CD1c-positive myeloid dendritic cell (primary cell): ENCODE results near the gene MGAT5.

Experiments used
- DNase-seq: peaks from one replicate; pipeline ENCODE4 v3.0.0-alpha.2; 2016; ENCODE audit errors: extremely low spot score

The MGAT5 gene

DNA sequence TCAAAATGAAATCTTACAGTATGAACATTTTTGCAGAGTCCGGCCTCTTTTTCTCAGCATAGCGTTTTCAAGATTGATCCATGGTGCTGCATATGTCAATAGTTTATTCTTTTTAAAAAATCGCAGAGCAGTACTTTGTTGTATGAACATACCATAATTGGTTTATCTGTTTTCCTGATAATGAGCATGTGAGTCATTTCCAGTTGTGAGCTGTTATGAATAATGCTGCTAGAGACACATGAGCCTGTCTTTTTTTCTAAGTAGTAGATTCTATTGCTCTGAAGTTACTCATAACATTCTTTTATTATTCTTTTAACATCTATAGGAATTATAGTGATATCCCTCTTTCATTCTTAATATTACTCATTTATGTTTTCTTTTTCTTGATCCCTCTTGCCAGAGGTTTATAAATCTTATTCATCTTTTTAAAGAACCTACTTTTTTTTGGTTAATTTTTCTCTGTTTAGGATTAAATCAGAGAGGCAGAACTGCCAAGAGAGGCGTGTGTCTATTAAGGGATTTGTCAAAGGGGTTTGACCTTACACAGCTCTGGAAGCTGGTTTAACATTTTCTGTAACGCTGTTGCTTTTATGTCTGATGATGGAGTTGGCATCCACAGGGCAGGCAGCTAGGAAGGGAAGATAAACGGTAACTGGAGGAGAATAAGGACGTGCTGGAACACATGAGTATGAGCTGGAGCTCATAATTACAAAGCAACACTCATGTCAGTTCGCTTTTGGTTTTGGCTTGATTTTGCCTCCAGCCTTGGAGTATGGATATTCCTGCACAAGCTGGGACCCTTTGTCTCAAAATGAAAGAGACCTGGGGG is 47.4 kb downstream of the MGAT5 start:
- no peak for DNase-seq

DNA sequence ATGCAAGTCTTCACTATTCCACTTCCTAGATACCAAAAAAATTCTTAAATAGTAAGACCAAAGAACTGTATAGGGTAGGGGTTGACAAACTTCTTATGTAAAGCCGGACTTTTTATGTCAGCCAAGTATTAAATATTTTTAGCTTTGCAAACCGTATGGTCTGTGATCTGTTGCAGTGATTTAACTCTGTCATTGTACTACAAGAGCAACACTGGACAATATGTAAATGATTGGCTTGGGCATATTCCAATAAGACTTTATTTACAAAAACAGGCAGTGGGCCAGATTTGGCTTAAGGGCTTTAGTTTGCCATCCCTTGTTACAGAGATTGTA is 48.0 kb downstream of the MGAT5 start:
- no peak for DNase-seq

DNA sequence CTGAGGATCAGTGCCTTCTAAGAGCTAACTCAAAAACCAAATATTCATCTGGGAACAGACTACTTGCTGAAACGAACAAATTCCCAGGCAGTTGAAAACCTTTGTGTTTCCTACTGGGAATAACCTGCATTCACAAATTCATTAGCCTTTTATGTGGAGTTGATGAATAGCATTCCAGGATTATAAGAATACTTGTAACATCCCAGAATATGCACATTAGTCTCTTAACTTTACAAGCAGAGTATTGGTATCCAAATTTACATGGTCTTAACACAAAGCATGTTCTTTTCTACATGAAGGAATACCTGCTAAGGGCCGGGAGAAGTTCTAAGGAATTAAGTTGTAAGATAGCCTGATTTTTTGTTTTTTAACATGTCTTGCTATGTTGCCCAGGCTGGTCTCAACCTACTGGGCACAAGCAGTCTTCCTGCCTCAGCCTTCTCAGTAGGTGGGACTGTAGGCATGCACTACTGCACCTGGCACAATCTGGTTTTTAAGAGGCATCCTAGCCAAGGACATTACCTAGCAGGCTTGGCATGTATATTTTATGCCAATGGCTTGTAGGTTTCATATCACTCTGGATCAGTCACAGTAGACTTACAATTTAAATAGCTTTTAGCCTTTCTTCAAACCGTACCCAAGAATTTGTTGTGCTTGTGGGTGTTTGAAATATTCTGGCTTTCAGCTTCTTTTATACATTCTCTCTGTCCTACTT is 50.7 kb downstream of the MGAT5 start:
- DNase-seq = no peak

DNA sequence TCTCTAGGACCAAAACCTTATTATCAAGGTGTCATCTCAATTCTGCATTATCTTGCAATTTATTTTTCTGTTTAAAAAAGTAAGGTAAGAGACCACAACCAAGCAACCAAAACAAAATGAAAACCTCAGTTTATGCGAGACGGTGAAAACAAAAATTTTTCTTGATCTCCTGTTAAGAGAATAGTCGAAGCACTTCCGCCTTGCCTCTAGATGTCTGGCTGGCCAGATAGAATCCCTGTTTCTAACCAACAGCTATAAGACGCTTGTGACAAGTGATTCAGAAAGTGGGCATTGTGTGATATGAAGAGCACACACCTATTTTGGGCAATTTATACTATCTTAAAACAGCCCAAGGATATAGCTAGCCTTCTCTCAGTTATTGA is 51.2 kb downstream of the MGAT5 start:
- no peak for DNase-seq

DNA sequence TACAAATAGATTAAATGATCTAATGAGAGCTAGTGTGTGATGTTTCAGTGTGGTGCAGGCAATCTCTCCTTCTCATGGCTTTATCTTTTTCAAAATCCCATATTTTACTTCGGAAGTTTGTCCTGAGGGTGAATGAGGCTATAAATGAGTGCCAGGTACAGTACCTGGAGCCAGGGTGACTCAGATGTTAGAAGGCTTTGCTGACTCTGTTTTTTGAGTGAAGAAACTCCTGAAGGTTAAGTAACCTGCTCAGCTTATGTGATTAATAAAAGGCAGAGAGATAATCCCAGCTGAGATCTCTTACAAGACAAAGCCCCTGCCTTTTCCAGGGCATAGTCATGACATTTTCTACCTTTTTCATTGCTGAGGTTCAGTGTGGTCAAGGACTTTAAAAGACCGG is 52.6 kb downstream of the MGAT5 start:
- no peak for DNase-seq

DNA sequence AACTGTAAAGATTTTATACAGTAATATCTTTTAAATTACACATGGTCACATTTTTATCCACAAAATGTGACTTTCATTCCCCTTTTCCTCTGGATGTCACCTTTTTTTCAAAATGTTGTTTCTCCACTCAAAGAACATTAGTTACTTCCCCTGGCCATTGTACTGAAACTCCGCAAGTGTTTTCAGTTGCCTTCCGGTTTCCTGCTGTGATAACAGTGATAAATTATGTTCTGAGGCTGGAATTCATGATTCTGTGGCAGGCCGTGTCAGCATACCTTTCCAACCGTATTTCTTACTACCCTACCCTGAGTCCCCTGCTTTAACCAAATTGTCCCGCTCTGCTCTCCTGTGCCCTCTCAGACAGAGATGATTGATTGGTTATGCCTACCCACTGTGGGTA is 53.5 kb downstream of the MGAT5 start:
- no peak for DNase-seq

DNA sequence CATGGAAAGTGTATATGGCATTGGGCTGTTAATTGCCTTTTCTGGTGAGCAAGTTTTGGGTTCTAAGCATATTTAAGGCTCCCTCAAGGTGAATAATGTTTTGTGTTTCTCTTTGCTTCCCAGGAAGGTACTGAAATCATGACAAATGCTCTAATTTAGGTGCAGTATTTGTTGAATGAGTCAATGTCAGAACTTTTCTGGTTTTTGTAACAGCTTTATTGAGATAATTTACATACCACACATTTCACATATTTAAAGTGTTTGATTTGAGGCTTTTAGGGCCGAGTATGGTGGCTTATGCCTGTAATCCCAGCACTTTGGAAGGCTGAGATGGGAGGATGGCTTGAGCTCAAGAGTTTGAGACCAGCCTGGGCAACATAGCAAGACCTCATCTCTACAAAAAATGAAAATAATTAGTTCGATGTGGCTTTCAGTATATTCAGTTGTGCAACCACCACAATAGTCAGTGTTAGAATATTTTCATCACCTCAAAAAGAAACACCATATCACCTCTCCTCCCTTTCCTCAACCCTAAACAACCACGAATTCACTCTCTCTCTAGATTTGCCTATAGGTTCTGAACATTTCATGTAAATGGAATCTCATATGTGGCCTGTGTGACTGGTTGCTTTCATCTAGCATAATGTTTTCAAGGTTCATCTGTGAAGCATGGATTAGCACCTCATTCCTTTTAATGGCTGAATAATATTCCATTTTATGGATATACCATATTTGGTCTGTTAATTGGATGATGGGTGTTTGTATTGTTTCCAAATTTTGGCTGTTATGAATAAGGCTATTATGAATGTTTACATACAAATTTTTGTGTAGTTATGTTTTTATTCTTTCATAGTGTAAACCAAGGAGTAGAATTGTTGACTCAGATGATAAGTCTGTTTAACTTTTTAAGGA is 54.9 kb downstream of the MGAT5 start:
- no peak for DNase-seq

DNA sequence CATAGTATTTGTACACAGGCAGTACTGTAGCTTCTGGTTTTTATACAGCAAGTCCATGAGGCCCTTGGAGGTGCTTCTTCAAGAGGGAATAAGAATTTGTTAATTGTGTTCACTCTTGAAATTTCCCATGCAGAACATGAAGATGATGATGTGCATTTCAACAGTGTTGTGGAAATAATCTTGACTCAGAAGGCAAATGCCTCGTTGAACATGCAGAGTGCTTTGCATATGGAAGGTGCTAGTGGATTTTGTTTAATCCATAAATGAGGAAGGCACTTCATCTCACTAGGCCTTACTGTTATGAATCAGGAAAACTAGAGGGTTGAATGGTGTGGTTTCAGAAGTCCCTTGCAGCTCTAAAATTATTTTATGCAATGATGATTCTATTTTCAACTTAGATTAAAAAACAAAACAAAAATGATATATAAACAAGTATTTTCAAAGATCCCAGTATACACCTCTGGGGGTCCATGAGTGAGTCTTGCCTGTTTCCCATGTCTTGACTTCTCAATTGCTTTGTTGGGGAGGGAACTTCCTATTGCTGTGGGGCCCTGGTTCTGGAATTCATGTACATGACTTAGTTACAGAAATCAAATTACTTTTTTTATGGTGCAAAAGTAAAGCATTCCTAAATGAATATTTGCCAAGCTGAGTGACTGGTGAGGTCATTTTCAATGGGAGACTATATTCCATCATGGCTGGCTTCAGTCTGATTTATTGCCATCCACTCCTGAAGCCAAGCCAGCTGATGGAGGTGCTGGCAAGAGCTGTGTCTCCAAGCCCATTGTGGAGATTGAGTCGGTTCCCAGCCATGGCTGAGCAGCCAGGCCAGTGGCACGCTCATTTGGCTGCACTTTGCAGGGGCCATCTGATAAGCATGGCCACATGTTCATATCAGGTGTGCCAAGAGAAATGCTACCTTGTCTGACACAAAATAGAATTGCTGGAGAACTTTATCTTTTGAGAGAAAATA is 56.5 kb downstream of the MGAT5 start:
- no peak for DNase-seq

DNA sequence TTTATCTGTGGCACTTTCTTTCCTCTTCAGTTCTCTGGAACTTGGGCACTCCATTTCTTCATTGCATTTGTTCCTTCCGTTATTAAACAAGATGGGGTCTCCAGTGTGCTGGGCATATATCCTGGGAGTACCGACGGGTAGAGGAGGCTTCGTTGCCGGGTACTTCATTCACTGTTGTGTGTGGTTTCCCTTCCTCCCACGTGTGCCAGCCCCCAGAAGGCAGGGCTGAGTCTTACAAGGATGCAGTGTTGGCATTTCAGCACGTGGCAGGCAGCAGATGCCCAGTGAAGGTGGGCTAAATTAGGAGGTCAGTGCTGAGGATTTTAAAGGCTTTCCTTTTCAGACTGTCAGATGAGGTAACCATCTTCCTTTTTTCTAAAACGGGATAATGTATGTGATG is 58.6 kb downstream of the MGAT5 start:
- no peak for DNase-seq

DNA sequence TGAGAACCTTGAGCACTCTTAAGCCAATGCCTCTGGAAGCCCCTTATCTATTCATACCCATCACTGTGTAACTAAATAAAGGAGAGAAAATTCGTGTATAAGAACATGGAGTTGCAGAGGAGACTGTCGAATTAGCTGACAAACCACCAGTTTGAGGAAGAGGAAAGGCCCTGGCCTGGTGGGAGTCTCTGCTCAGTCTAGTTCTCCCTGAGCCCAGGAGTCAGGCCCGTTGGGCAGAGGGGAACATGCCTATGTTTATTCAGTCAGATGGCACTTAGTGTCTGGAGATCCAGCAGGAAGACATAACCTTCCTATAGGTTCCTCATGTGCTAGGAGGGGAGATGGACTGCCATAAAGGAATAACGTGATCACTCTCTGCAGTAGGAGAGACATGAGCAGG is 60.3 kb downstream of the MGAT5 start:
- no peak for DNase-seq

DNA sequence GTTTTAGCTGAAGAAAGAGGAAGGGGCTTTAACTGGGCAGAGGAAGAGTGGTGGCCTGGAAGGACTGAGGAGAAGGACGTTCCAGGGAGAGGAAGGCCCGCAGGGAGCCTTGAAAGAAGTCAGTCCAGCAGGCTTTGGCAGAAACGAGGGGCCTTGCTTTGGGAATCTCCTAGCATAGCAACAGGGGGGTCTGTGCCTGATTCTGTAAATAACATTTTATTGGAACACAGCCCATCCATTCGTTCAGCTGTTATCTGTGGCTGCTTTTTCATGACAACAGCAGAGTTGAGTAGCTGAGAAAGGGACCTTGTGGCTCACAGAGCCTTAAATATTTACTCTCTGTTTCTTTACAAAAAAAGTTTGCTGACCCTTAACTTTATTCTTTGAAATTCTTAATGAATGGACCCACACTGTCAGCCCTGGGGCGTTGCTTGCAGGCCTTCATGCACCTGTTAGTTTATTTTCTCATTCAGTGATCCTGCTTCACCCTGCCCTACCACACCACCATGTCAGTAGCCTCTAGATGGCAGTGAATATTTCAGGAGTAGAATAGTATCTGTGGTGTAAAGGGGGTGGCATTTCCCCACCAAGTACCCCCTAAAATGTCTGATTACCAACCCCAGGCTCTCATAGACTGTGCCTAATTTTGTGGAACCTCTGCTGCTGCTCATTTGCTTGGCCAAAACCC is 61.0 kb downstream of the MGAT5 start:
- no peak for DNase-seq

DNA sequence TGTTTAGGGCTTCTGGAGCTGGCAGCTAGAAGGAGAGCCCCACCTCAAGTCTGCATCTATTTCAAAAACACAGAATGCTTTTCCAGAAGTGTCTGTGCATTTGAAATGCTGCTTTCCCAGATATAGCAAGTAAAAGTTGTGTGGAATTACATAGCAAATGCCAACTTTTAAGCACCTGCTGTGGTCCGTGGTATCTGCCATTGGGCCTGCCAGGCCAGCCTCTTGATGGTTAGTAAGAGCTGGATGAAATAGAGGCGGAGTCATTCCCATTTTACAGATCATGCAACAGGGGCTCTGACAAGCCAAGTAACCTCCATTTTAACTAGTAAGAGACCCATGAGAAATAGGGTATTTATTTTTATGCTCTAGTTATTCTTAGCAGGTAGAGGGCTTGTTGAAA is 61.6 kb downstream of the MGAT5 start:
- DNase-seq = no peak

DNA sequence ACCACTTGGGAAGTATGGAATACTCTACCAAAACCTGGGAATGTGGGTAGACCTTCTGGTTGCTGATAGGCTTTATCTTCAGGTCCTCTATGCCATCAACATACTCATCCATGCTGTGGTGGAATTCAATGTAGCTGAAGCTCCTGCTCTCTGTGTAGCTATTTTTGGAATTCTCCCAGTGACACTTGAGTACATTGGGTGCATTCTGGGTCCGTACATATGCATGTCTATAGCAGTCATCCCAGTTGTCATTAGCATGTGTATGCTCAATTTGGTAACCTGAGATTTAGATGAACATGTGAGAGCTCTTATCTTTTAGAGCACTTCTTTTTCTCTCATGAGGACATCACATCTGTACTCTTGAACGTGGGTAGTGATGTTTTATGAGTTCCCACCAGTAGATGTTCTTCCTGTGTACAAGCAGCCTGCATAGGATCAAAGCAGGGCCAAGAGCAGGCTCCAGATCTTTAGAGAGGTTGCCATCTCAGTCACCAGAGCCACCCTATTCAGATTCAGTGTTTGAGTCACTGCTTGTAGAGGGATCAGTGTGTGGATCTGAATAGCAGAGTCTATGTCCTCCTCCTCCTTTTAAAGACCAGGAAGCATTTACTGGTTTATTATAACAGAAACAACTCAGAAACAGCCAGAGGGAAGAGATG is 65.9 kb downstream of the MGAT5 start:
- no peak for DNase-seq

DNA sequence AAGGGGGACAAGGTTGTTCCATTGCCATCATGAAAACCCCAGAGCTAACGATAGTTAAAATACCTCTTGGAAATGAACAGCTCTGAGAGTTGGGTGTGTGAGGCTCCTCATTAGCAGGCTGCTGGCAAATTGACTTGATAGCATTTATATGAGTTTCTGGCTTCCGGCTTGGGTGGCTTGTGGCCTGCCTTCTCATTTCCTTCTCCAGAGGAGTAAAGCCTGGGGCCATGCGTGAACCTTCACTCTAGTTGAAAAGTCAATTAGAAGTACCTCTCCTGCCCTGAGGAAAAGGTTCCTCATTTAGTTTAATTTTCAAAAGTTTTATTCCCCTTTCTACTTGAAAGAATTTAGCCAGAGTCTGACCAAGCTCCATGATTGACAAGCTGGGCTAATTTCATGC is 67.1 kb downstream of the MGAT5 start:
- no peak for DNase-seq

DNA sequence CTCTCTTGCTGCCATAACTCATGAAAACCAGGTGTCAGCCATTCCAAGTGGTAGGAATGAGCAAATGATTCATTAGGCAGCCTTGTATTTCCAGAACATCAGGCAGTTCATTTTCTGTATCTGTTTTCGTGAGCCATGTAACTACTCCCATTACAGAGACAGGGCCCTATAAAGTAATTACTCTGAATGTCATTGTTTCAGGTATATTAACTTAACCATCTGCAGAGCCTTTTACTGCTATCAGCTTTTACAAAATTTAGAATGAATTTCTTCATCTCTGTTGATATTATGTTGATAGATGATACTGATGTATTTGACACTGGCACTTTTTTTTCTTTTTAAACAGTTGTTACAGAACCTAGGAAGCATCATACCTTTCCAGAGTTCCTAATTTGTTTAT is 69.9 kb downstream of the MGAT5 start:
- DNase-seq = no peak

DNA sequence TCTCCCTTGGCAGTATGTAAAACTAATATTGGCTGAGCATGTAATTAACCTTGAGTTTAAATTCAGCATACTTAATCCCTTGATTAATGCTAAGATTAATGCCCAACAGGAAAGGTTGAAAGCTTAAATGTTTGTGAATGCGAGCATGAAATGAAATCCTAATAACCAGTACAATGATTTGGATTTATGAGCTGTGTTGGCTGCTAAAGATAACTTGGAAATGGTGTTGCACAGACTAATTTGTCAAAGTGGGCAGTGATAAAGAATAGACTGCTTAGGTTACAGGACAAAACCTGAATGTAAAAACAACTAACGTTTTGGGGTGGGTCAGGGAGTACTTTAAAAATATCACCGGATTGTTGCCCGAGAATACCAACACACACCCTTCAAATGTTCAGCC is 70.6 kb downstream of the MGAT5 start:
- no peak for DNase-seq

DNA sequence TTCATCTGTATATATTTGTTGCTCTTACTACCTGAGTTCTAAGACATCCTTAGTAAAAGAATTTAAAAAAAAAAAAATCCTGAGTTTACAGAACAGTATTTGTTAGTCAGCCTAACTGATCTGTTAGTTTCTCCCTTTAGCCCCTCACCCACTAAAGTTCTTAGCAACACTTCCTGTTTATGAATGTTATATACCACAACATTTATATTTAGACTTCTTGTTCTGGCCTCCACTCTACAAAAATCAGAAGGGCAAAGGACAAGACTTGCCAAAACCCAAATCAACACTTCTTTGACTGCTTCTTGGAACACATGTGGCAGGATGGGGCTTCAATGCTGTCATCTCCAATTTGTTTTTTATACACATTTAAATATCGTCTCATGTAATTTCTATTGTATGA is 71.1 kb downstream of the MGAT5 start:
- peak; percentile 41 for DNase-seq

DNA sequence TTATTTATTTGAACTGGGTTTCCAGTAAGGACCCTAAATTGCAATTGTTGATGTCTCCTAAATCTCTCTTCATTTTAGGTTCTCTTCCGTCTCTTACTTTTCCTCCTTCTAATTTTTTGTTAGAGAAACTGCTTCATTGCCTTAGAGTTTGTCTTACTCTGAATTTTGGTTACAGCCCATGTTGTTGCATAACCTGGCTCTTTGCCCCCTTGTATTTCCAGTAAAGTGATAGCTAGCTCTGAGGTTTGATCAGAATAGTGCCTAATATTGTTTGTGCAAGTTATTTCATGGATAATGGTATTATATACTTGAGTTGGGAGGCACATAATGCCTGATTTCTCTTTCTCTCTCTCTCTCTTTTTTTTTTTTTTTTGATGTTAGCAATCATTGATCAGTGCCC is 71.8 kb downstream of the MGAT5 start:
- no peak for DNase-seq

DNA sequence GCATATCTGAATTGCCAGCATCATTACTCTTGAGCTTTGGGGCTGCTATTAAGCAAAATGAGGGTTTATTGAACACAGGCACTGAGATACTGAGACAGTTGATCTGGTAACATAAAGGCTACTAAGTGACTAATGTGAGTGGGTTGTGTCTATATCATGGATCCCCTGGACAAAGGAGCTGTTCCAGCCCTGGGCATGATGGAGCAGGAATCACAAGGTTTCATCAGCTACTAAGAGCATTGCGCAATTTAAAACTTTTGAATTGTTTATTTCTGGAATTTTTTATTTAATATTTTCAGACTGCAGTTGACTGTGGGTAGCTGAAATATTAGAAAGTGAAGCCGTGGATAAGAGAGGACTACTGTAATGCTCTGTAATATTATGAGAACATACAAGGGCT is 73.5 kb downstream of the MGAT5 start:
- no peak for DNase-seq

DNA sequence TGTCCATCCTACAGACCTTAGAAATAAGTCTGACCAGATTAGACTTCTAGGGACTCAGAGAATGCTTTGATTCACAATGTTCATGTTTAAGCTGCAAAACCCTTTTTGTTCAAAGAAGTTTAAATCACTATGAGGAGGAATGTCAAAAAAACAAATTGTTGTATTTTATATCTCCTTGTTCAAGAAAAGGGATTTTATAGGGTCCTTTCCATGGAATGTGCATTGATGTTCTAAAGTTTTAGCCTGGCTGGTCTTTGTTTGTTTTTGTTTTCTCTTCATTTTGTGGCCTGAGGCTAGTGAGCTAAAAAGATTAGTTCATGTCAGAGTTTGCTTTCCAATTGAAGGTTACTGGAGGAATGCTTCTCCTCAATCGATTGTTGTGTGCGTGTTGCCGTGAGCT is 77.2 kb downstream of the MGAT5 start:
- DNase-seq = no peak
